ENCODE results near the gene PGAP6.
"Not testable (repeated sequence)": the region's sequence is repeated elsewhere in the genome, so short reads cannot be mapped to it uniquely, and the experiment has no call there.

PGAP6 gene, protein sequence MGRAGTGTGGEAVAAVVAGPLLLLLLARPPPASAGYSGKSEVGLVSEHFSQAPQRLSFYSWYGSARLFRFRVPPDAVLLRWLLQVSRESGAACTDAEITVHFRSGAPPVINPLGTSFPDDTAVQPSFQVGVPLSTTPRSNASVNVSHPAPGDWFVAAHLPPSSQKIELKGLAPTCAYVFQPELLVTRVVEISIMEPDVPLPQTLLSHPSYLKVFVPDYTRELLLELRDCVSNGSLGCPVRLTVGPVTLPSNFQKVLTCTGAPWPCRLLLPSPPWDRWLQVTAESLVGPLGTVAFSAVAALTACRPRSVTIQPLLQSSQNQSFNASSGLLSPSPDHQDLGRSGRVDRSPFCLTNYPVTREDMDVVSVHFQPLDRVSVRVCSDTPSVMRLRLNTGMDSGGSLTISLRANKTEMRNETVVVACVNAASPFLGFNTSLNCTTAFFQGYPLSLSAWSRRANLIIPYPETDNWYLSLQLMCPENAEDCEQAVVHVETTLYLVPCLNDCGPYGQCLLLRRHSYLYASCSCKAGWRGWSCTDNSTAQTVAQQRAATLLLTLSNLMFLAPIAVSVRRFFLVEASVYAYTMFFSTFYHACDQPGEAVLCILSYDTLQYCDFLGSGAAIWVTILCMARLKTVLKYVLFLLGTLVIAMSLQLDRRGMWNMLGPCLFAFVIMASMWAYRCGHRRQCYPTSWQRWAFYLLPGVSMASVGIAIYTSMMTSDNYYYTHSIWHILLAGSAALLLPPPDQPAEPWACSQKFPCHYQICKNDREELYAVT

DNA sequence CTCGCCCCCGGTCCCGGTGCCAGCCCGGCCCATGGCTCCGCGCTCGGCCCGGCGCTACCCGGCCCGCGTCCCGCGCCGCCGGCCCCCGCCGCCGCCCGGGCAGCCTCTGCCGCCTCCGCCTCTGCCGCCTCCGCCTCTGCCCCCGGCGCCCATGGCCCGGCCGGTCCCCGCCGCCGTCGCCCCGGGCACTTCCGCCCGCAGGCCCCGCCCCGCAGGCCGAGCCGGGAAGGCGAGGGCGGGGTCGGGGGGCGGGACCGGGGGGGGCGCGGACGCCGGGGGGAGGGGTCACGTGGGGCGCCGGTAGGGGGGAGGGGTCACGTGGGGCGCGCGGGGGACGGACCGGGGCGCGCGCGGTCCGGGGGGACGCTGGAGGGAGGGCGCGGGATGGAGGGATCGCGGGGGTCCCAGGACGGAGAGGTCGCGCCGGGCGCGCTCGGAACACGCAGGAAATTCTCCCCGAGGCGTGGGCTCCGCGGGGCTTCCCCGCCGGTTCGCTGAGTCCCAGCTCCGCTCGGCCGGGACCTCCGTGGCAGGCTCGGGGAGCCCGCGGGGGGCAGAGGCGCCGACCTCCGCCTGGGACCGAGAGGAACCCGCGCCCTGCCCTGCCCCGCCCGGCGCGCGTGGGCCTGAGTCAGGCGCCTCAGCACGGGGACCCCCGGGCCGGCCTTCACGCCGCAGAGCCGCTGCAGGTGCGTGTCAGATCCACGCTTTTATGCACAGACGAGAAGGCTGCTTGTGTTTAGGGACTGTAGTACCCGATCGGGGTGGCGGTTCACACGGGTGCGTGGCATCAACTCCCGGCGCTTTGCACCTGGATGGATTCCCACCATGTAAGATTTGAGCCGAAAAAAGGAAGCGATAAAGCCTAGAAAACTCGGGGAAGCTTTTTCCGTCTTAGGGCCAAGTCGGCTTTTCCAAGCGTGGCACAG, at the start of gene PGAP6:
Gene PGAP6 (minus strand): TSS at position 190 of the 929 bp plus-strand sequence. CDS start 157 bp downstream, at position 33.
- DNase-seq (ENCODE audit: low spot score) = no peak

DNA sequence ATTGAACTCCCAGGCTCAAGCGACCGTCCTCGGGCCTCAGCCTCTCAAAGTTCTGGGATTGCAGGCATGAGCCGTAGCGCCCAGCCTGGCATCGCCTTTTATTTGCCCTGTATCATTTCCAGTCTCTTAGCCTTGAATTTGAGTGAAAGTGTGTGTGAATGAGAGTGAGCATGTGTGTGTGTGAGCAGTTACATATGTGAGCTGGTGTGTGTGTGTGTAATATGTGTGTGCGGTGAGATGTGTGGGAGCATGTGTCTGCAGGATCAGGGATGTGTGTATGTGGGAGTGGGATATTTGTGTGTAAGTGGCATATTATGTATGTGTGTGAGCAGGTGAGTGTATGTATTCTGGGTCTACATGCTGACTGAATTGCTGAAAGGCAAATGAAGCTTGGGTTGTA, 49.1 kb upstream of the PGAP6 start:
- DNase-seq (ENCODE audit: low spot score) = no peak

DNA sequence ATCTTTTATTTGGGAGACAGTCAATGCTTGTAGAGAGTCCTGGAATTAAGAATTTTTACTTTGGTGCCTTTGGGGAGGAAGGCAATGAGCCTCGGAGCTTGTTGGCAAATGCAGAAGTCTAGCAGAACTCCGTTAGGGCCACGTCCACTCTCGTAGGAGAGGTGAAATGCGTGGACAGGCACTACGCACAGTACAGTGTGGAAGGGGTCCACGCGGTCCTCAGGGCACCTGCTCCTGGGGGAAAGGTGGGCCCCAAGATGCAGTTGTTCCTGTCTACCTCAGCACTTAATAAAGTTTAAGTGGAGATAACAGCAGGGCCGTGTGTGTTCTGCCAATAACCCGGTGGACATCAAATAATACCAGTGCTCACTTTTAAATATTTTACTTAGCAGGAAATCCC, 45.5 kb upstream of the PGAP6 start:
- DNase-seq (ENCODE audit: low spot score) = no peak

DNA sequence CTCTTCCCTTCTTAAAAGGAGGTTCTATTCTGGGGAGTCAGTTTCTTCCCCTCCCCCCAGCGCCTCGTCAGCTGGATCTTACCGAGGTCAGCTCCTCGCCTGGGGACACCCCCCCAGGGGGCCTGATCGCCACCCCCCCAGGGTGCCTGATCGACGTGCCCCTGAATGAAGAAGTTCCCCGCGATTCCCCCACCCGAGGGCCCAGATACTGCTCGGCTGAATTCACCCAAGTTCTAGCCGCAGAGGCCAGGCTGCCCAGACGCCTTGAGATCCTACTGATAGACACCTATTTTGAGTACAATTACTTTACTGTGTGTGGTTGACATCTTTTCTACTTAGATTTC, 45.1 kb upstream of the PGAP6 start:
- no peak for DNase-seq (ENCODE audit: low spot score)

DNA sequence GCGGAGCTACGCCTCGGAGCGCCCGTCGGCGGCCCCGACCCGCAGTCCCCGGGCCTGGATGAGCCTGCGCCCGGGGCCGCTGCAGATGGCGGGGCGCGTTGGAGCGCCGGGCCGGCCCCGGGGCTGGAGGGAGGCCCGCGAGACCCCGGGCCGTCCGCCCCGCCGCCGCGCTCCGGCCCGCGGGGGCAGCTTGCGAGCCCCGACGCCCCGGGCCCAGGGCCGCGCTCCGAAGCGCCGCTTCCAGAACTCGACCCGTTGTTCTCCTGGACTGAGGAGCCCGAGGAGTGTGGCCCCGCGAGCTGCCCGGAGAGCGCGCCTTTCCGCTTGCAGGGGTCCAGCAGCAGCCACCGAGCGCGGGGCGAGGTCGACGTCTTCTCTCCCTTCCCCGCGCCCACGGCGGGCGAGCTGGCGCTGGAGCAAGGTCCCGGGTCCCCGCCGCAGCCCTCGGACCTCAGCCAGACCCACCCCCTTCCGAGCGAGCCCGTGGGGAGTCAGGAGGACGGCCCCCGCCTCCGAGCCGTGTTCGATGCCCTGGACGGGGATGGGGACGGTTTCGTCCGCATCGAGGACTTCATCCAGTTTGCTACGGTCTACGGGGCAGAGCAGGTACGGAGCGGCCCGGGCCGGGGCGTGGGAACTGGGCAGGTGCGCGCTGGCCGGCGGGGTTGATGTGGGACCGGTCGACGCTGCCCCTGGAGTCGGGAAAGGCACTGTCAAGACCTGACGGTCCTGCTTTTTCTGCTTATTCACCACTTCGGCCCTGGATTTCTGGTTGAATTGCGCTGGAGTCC, 44.5 kb upstream of the PGAP6 start:
- DNase-seq (ENCODE audit: low spot score) = no peak

DNA sequence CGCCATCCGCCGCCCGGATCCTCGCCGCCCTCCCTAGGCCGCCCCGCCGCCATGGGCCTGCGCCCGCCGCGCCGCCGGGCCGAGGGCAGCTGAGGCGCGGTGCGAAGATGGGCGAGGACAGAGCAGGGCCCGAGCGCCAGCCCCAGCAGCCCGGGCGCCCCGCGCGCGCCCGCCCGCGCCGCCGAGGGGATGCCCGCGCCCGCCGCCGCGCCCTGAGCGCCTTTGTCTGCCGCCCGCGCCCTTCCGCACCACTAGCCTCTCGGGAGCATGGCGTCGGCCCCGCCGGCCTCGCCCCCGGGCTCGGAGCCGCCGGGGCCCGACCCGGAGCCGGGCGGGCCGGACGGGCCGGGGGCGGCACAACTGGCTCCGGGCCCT, 43.9 kb upstream of the PGAP6 start:
- DNase-seq (ENCODE audit: low spot score) = no peak

DNA sequence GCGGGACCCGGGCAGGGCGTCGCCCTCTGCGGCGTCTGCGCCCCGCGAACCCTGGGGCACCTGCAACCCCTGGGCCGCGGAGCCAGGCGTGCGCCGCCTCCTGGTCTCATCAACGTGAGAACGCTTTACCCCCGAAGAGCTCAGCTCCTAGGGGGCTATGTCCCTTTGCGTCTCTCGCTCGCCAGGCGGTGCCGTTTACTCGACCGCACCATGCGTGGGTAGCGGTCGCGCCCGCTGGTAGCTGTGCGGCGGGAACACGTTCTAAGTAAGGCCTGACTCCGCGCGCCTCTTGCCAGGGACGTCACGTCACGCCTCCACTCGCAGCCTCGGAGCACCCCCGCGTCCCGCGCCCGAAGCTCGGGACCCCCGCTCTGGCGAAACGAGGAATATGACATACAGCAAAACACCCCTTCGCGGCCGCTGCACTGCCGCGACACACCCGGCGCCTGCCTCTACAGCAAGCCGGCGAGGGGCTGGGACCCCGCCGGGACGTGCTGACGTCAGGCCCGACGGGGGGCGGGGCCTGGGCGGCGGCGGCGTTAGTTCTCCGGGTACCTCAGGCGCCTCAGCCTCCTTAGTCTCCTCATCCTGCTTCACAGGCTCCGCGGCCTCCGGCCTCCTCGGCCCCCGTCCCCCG, 43.4 kb upstream of the PGAP6 start, which contains the start of gene RAB11FIP3:
Gene RAB11FIP3 (plus strand): TSS at position 568 of the 637 bp plus-strand sequence. CDS start 358 bp downstream, outside the sequence.
- peak; percentile 67 for DNase-seq (ENCODE audit: low spot score)

DNA sequence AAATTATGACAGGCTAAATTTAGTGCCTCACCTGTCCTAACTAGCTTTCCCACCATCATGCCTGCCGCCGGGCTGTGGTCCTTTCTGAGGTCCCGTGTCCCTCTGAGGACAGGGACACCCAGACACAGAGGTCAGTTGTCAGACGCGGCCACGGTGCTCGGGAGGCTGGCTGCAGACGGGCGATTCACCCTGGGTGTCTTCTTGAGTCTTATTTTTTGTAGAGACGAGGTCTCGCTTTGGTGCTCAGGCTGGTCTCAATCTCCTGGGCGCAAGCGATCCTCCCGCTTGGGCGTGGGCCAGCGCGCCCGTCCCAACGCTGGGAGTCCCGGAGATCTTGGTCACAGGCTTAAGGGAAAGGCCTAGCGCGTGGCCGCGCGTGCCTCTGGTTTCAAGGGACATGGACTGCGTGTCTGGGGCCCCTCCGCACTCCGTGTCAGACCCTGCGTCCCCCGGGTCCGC, 42.9 kb upstream of the PGAP6 start:
- no peak for DNase-seq (ENCODE audit: low spot score)

DNA sequence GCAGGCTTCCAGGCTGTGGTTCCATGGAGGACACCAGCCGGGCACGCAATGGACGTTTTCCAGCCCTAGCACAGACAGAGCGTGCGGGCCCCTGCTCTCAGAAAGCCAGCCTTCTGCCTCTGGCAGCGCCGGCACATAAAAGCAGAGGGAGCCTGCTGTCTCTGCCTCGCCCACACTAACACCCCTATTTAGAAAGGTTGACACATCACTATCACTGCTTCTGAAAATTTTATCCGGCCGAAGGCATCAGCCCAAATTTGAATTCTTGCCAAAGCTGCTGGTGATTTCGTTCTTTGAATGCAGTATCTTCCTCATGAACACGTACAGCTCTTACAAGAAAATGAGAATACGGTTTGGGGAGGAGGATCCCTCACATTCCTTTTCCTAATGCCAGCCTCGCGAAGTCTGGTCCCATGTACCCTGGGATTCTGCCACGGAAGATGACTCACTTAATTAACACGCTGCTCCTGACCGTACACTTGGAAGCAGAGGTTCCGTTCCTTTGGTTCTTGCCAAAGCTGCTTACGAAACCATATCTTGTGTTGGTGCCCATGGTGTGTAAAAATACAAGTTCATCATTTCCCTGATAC, 42.4 kb upstream of the PGAP6 start:
- DNase-seq (ENCODE audit: low spot score) = peak; percentile 59

DNA sequence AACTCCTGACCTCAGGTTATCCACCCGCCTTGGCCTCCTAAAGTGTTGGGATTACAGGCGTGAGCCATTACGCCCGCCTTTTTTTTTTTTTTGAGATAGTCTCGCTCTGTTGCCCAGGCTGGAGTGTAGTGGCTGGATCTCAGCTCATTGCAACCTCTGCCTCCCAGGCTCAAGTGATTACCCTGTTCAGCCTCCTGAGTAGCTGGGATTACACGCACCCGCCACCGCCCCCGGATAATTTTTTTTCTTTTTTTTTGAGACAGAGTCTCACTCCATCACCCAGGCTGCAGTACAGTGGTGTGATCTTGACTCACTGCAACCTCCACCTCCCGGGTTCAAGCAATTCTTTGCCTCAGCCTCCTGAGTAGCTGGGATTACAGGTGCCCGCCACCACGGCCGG, 40.4 kb upstream of the PGAP6 start:
- DNase-seq (ENCODE audit: low spot score) = not testable (repeated sequence)

DNA sequence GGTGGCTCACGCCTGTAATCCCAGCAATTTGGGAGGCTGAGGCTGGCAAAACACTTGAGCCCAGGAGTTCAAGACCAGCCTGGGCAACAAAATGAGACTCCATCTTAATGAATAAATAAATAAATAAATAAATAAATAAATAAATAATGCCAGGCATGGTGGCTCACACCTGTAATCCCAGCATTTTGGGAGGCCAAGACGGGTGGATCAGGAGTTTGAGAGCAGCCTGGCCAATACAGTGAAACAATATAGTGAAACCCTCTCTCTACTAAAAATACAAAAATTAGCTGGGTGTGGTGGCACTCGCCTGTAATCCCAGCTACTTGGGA, 33.4 kb upstream of the PGAP6 start:
- DNase-seq (ENCODE audit: low spot score) = not testable (repeated sequence)

DNA sequence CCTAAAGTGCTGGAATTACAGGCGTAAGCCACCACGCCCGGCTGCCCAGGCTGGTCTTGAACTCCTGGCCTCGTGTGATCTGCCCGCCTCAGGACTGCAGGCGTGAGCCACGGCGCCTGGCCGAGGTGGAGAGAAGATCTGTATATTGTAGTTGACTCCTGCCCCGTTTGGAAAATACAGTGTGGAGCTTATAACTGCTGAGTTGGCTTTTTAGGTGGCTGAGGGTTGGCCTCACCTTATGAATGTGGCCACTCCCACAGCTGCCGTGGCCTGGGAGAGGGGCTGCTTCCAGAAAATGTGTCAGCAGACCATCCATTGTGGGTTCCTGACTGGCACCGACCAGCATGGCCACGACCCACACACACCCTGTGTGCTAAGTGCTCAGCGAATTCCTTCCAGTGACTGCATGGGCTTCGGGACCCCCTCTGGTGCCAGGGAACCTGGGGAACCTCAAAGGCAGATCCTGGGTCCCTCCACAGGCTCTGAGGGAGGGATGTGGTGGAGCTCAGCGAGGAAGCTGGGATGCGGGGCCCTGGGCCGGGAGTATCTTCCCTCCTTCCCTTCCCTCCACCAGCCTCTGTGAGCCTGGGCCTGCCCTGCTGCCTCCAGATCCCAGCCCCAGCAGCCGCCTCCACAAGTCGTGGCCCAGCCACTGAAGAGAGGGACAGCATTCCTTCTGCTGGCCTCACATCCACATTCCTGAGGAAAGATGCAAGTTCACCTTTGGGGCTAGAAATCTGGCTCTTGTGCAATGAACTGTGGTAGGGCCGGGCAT, 32.8 kb upstream of the PGAP6 start:
- DNase-seq (ENCODE audit: low spot score) = no peak

DNA sequence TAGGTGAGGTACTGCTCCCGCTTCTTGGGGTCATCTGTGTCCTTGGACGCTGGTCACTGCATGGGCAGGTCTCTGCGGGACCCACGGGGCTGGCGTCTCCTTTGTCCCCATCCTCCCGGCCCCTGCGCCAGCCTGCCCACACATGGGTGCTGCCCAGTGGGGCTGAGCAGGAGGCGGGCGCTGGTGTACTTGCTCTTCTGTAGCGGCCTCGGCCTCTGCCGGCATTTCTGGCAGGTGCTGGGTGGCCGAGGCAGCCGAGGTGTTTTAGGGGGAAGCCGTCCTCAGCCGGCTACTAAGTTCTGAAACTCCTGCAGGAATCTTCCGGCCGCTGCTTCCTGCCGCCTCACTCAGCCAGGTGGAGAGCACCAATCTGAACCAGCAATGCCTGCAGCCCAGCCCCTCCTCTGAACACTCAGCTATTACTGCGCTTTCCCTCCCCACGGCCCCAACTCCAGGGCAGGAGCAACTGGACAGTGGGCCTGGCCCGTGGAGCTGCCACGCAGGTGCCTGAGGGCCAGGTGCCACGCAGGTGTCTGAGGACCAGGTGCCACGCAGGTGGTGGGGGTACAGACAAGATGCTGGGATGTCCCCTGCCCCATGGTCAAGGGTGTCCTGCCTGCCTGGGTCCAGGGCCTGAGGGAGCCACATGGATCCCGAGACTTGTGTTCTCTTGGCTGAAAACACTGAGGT, 29.9 kb upstream of the PGAP6 start:
- DNase-seq (ENCODE audit: low spot score) = no peak

DNA sequence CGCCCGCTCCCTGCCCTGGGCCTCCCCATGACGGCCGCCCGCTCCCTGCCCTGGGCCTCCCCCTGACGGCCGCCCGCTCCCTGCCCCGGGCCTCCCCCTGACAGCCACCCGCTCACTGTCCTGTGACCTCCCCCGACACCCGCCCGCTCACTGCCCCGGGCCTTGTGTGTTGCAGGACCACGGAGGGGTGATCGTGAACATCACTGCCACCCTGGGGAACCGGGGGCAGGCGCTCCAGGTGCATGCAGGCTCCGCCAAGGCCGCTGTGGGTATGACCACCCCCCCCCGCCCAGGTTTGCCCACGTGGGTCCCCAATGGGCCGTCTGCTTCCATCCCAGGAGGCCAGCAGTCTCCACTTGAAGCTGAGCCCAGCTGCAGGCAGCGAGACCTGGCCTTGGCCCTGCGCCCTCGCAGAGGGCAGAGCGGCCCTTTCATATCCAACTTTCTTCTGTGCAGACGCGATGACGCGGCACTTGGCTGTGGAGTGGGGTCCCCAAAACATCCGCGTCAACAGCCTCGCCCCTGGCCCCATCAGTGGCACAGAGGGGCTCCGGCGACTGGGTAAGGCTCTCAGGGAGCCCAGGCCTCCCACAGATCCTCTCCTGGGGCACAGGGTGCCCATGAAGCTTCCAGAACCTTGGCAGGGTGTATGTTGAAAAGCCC, 28.9 kb upstream of the PGAP6 start:
- no peak for DNase-seq (ENCODE audit: low spot score)

DNA sequence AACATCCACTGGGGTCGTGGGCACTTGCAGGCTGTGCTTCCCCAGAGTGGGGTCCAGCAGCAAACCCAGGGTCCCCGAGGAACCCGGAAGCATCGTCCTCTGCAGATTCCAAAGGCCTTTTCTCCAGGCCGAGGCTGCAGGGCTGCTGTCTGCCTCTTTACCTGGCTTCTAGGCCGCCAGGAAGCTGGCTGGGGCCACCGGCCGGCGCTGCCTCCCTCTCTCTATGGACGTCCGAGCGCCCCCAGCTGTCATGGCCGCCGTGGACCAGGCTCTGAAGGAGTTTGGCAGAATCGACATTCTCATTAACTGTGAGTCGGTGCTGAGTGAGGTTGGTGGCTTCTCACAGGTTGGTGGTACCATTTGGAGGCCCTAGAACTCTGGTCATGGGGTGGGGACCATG, 25.5 kb upstream of the PGAP6 start:
- no peak for DNase-seq (ENCODE audit: low spot score)

DNA sequence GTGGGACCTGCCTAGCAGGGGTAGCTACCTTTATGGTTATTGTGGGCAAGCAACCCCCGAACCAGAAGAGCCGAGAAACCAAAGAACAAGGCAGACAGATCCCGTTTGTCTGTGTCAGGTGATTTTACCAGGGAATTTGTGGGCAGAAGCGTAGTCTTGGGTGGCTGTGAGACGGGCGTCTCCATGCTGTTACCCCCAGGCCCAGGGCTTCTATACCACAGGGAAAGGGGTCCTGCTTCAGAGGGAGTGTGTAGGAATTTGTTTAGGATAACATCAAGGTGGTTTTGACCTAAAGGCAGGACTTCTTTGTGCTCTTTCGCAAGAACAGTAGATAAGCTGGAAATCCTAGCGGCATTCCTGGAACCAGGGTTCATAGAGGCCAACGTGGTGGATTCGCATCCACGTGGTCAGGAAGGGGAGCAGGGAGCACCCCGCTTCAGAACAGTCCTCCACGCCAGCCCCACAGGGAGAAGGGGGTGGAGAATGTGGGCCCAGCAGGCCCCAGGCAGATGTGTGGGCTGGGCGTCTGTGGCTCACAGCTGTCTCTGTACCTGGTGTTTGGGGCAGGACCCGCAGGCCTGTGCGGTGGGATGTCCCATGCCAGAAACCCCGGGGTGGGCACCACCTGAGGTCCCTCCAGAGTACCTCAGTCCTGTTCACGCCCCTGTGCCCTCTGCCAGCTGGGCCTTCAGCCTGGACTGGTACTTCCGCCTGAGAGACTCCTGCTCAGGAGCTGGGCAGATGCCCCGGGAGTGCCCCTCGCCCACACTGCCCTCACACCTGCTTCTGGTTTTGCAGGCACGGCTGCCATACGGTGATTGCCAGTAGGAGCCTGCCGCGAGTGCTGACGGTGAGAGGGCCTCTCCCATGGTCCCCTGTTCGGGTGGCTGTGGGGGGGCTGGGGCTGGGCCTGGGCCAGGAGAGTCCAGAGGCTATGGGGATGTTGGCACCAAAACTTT, 24.0 kb upstream of the PGAP6 start:
- DNase-seq (ENCODE audit: low spot score) = no peak

DNA sequence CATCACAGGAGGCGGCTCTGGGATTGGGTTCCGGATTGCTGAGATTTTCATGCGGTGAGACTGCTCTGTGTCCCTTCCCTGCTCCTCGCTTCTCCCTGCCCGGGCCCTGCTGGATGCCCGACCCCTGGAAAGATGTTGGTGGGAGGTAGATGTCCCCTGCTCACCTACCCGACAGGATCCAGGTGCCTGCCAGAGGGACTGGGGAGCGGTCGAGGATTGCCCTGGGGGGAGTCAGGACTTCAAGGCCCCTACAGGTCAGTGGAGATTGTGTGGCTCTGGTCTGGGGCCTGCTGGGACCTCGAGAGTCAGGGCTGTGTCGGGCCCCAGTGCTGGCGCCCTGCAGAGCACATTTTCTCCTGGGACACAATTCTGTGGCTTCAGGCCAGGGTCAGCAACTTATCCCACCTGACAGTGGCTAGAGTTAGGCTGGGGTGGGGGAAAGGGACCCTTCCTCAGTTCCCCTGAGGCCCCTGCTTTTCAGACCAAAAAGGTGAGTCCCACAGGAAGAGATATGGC, 23.3 kb upstream of the PGAP6 start:
- DNase-seq (ENCODE audit: low spot score) = no peak
